HFF-Myc (cell line): ENCODE results near the gene NRN1L.
"Not testable (repeated sequence)": the region's sequence is repeated elsewhere in the genome, so short reads cannot be mapped to it uniquely, and the experiment has no call there.

Source experiments
- DNase-seq: peaks from one replicate; pipeline ENCODE4 v3.0.0-alpha.2; 2011; ENCODE audit warnings: low read depth; ENCODE audit errors: extremely low read depth
- H3K4me3 ChIP-seq: replicated peaks from 2 replicates; pipeline ENCODE4 v1.5.1; 2011; ENCODE audit warnings: low read depth, mild to moderate bottlenecking, control low read depth, low read length
- TF ChIP-seq, protein P1 (sequence below): IDR thresholded peaks from 2 replicates; pipeline ENCODE4 v1.5.1; 2012; ENCODE audit warnings: mild to moderate bottlenecking, low read depth, low read length, control low read depth; ENCODE audit errors: missing control alignments

The NRN1L gene

DNA sequence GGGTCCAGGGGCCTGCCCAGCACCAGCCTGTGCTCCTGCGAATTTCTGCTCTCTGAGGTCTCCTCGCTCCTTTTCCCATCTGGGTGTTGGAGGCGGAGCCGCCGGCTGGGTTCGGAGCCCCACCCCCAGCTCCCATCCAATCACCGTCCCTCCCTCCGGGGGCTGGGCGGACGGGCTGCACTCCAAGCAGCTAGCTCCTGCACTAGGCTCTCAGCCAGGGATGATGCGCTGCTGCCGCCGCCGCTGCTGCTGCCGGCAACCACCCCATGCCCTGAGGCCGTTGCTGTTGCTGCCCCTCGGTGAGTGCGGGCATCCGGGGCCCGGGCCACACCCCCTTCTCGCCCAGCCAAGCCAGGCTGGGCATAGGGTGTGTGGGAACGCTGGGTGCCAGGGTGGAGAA lies at the start of gene NRN1L:
NRN1L (plus strand) TSS at position 202 of the 400 bp plus-strand sequence; CDS start at position 221, 19 bp downstream.
- H3K4me3 ChIP-seq = no peak within 1 kb of the TSS
- peak; percentile 78 for DNase-seq
- TF ChIP-seq, protein P1, sequence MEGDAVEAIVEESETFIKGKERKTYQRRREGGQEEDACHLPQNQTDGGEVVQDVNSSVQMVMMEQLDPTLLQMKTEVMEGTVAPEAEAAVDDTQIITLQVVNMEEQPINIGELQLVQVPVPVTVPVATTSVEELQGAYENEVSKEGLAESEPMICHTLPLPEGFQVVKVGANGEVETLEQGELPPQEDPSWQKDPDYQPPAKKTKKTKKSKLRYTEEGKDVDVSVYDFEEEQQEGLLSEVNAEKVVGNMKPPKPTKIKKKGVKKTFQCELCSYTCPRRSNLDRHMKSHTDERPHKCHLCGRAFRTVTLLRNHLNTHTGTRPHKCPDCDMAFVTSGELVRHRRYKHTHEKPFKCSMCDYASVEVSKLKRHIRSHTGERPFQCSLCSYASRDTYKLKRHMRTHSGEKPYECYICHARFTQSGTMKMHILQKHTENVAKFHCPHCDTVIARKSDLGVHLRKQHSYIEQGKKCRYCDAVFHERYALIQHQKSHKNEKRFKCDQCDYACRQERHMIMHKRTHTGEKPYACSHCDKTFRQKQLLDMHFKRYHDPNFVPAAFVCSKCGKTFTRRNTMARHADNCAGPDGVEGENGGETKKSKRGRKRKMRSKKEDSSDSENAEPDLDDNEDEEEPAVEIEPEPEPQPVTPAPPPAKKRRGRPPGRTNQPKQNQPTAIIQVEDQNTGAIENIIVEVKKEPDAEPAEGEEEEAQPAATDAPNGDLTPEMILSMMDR = no peak

DNA sequence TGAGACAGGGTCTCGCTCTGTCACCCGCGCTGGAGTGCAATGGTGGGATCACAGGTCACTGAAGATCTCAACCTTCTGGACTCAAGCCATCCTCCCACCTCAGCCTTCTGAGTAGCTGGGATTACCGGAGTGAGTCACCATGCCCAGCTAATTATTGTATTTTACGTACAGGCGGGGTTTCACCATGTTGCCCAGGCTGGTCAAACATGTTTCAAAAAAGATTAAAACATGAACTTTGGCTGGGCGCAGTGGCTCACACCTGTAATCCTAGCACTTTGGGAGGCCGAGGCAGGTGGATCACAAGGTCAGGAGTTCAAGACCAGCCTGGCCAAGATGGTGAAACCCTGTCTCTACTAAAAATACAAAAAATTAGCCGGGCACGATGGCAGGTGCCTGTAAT lies 47.5 kb upstream of the NRN1L start:
- H3K4me3 ChIP-seq, DNase-seq: not testable (repeated sequence)

- TF ChIP-seq, protein P1 = no peak
- H3K4me3 ChIP-seq = no peak overlapping the region
- DNase-seq = no peak
These were observed 46.9 kb upstream of the NRN1L start for GRCh38 chr16:67837811-67838210.

DNA sequence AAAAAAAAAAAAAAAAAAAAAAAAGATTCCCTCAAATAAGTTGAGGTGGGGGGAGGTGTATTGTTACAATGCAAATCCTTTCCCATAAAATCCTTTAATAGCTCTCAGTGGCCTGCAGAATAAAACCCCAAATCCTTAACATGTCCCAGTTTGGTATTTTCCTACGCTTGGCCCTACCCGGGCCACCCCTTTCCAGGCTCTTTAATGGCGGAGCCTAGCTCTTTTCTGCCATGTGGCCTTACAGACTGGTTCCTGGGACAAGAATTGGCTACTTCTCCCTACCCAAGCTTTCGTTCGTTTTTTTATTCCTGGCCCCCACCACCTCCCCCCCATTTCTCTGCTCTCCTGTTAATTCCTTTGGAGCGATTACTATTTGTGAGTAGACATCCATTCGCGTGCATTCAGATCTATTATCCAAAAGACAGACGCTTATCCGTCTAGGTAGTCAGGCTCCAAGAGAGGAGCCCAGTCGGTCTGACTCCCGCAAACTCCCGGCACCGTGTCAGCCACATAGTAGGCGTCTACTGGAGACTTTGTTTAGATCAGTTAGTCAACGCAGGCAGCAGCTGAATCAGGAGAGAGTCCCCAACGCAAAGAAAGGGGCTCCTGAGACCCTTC lies 43.4 kb upstream of the NRN1L start:
- DNase-seq = no peak
- peak overlapping the region; percentile 99 for H3K4me3 ChIP-seq
- TF ChIP-seq, protein P1 = no peak

GRCh38 chr16:67841816-67842508 lies 42.7 kb upstream of the NRN1L start, which contains the start of gene THAP11:
Gene THAP11, plus strand, starts transcription at chr16:67842320. Its CDS starts 235 bp downstream, at chr16:67842555.
- peak; percentile 91 for DNase-seq
- H3K4me3 ChIP-seq = peak within 1 kb of the TSS; percentile 99

GRCh38 chr16:67842509-67843342 lies 42.0 kb upstream of the NRN1L start:
- TF ChIP-seq, protein P1 = peak; percentile 12
- H3K4me3 ChIP-seq = peak overlapping the region; percentile 99
- DNase-seq = no peak

More at GRCh38 chr16:67841816-67842508, 42.7 kb upstream of the NRN1L start, which contains the start of gene THAP11:
- TF ChIP-seq, protein P1 = peak; percentile 74
